SU-DHL-6 (cell line): ENCODE results near the gene AHSP.
"Not testable (repeated sequence)": the region's sequence is repeated elsewhere in the genome, so short reads cannot be mapped to it uniquely, and the experiment has no call there.

ENCODE experiments used
- H2AFZ ChIP-seq: fragments of 200-600 bp; sonication (generic); 2 replicates; pipeline ENCODE4 v1.6.1; 2014; ENCODE audit warnings: low read depth, mild to moderate bottlenecking, moderate library complexity, mixed read lengths, antibody characterized with exemption, low read length; ENCODE audit not compliant: severe bottlenecking
- H3F3A ChIP-seq: fragments of 200-600 bp; shearing (Covaris generic); 2 replicates; pipeline ENCODE4 v1.6.0; 2016; ENCODE audit warnings: antibody characterized with exemption, mild to moderate bottlenecking; ENCODE audit not compliant: insufficient read depth
- H3K27ac ChIP-seq: fragments of 200-600 bp; sonication (generic); 2 replicates; pipeline ENCODE4 v1.5.1; 2016; ENCODE audit warnings: low read depth, mild to moderate bottlenecking, low read length, moderate library complexity, mixed read lengths
- H3K27me3 ChIP-seq: fragments of 200-600 bp; sonication (generic), shearing (Covaris generic); 2 replicates; pipeline ENCODE4 v1.6.0; 2014; ENCODE audit warnings: mild to moderate bottlenecking, low read length
- H3K36me3 ChIP-seq: fragments of 200-600 bp; sonication (generic); 2 replicates; pipeline ENCODE4 v1.6.1; 2014; ENCODE audit warnings: mild to moderate bottlenecking, low read length, mixed read lengths
- H3K4me2 ChIP-seq: fragments of 300-600, 200-600 bp; shearing (Covaris generic), sonication (generic); 2 replicates; pipeline ENCODE4 v1.6.0; 2014; ENCODE audit warnings: low read length, low read depth, mild to moderate bottlenecking; ENCODE audit not compliant: poor library complexity, severe bottlenecking
- H3K4me3 ChIP-seq: fragments of 200-600 bp; sonication (generic); 2 replicates; pipeline ENCODE4 v1.5.1; 2014; ENCODE audit warnings: antibody characterized with exemption, low read length, mild to moderate bottlenecking, mixed read lengths; ENCODE audit not compliant: insufficient read depth, poor library complexity, severe bottlenecking
- H3K79me2 ChIP-seq: fragments of 200-600 bp; sonication (generic); 2 replicates; pipeline ENCODE4 v1.6.1; 2014; ENCODE audit warnings: mild to moderate bottlenecking, low read length, moderate library complexity; ENCODE audit not compliant: insufficient read depth
- H3K9ac ChIP-seq: fragments of 200-600 bp; sonication (generic); 2 replicates; pipeline ENCODE4 v1.7.0; 2014; ENCODE audit warnings: mild to moderate bottlenecking, low read length
- H3K9me2 ChIP-seq: fragments of 200-600 bp; sonication (generic); replicated peaks from 2 replicates; pipeline ENCODE4 v1.6.1; 2014; ENCODE audit warnings: low read length; ENCODE audit not compliant: insufficient read depth
- H3K9me3 ChIP-seq: fragments of 200-600 bp; sonication (generic); 2 replicates; pipeline ENCODE4 v1.6.1; 2014; ENCODE audit warnings: low read length, mixed read lengths; ENCODE audit not compliant: insufficient read depth
- H4K20me1 ChIP-seq: fragments of 200-600 bp; sonication (generic); 2 replicates; pipeline ENCODE4 v1.6.1; 2014; ENCODE audit warnings: low read depth, mild to moderate bottlenecking, antibody characterized with exemption, low read length, moderate library complexity, mixed read lengths
- EZH2phosphoT487 ChIP-seq: fragments of 200-600 bp; sonication (generic), shearing (Covaris generic); conservative IDR thresholded peaks from 2 replicates; pipeline ENCODE4 v1.6.1; 2018; ENCODE audit warnings: mild to moderate bottlenecking, antibody characterized with exemption, low read length, moderate library complexity, mixed read lengths
- TF ChIP-seq, protein P1 (sequence below): fragments of 200-600 bp; sonication (generic); IDR thresholded peaks from one replicate; pipeline ENCODE4 v1.5.1; 2017; ENCODE audit warnings: antibody characterized with exemption, mild to moderate bottlenecking, low read length, moderate library complexity; ENCODE audit not compliant: insufficient read depth, poor library complexity, severe bottlenecking

The AHSP gene

DNA sequence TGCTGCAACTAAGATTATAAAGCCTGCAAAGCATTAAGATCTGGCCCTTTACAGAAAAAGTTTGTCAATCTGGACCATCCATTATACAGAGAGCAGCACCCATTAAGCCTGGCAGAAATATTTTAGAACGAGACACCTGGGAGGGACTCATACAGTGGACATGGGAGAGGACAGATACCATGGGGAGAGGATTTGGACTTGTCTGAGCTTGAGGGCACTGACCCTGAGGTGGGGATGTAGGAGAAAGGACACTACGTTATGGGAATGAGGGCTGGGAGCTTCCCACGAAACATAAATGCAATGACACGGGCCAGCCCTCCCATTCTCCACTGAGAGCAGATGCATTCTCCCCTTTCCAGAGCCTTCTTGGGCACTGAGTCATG, 25.7 kb upstream of the AHSP start:
- Histone ChIP-seq H3K27ac (no peak overlapping the region), H3K4me3 (no peak overlapping the region), H3K9ac (no peak overlapping the region), H3K9me3 (no peaks in the 10 kb centered on the region), H2AFZ (no peak overlapping the region), H3K79me2 (0 out of 2 replicates have a peak, but pooled peaks cover under 1% of the 10 kb centered on the region), H3F3A (no peaks in the 10 kb centered on the region), H3K36me3 (no peaks in the 10 kb centered on the region), H3K9me2 (no peaks in the 10 kb centered on the region), H3K4me2 (no peak overlapping the region), H4K20me1 (no peaks in the 10 kb centered on the region), H3K27me3 (no peaks in the 10 kb centered on the region)
- TF ChIP-seq EZH2phosphoT487, result no peak
- TF ChIP-seq, protein P1, sequence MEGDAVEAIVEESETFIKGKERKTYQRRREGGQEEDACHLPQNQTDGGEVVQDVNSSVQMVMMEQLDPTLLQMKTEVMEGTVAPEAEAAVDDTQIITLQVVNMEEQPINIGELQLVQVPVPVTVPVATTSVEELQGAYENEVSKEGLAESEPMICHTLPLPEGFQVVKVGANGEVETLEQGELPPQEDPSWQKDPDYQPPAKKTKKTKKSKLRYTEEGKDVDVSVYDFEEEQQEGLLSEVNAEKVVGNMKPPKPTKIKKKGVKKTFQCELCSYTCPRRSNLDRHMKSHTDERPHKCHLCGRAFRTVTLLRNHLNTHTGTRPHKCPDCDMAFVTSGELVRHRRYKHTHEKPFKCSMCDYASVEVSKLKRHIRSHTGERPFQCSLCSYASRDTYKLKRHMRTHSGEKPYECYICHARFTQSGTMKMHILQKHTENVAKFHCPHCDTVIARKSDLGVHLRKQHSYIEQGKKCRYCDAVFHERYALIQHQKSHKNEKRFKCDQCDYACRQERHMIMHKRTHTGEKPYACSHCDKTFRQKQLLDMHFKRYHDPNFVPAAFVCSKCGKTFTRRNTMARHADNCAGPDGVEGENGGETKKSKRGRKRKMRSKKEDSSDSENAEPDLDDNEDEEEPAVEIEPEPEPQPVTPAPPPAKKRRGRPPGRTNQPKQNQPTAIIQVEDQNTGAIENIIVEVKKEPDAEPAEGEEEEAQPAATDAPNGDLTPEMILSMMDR, result no peak

DNA sequence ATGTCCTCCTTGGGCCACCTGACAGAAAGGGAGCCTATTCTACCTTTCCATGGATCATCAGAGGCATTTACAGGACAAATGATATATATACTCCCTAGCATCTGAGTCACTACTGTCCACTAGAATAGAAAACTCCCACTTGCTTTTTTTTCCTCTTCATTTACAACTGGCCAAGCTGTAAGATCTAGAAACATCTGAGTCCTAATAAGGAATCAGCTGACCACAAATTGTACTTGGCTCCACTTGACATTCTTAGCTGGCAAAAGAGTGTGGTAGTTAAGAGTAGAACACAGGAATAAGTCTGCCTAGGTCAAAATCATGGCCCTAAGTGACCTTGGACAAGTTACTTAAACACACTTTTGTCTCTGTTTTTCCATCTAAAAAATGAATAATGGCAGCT, 24.7 kb upstream of the AHSP start:
- no peak for TF ChIP-seq EZH2phosphoT487
- TF ChIP-seq, protein P1, result no peak
- no peak overlapping the region for H3K9ac ChIP-seq
- no peaks in the 10 kb centered on the region for H3K27me3 ChIP-seq
- no peaks in the 10 kb centered on the region for H3F3A ChIP-seq
- H4K20me1 ChIP-seq, result no peaks in the 10 kb centered on the region
- H3K4me2 ChIP-seq, result no peak overlapping the region
- H3K9me3 ChIP-seq, result no peaks in the 10 kb centered on the region
- no peak overlapping the region for H3K4me3 ChIP-seq
- no peaks in the 10 kb centered on the region for H3K9me2 ChIP-seq
- H3K36me3 ChIP-seq, result no peaks in the 10 kb centered on the region
- peaks cover 10% of the 10 kb centered on the region; the same call in 1 of the 2 replicates for H3K79me2 ChIP-seq
- no peak overlapping the region for H3K27ac ChIP-seq
- no peak overlapping the region for H2AFZ ChIP-seq

DNA sequence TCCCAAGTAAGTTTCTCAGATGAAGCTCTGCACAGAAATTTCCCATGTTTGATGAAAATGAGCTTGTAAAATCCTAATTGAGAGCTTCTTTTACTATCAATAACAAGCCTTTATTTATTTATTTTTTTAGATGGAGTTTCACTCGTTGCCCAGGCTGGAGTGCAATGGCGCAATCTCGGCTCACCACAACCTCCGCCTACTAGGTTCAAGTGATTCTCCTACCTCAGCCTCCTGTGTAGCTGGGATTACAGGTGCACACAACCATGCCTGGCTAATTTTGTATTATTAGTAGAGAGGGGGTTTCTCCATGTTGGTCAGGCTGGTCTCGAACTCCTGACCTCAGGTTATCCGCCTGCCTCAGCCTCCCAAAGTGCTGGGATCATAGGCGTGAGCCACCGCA, 24.1 kb upstream of the AHSP start:
- not testable (repeated sequence) for H3K27me3 ChIP-seq, H3F3A ChIP-seq, H3K36me3 ChIP-seq, H3K4me2 ChIP-seq, H3K27ac ChIP-seq, H3K9ac ChIP-seq, H4K20me1 ChIP-seq, H3K4me3 ChIP-seq, H3K9me3 ChIP-seq, H3K9me2 ChIP-seq, H2AFZ ChIP-seq
- peaks cover 11% of the 10 kb centered on the region; the same call in 1 of the 2 replicates for H3K79me2 ChIP-seq

DNA sequence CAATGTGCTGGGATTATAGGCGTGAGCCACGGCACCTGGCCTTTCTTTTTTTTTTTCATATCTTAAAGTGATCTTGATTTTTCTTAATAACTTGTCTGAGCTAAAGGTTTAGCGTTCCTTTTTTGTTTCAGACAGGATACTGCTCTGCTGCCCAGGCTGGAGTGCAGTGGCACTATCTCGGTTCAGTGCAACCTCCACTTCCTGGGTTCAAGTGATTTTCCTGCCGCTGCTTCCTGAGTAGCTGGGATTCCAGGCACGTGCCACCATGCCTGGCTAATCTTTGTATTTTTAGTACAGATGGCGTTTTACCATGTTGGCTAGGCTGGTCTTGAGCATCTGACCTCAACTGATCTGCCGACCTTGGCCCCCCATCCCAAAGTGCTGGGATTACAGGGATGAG, 23.5 kb upstream of the AHSP start:
- H3K4me2 ChIP-seq, result no peak overlapping the region
- no peak overlapping the region for H2AFZ ChIP-seq
- H3K4me3 ChIP-seq, result no peak overlapping the region
- peaks cover 11% of the 10 kb centered on the region; the same call in 1 of the 2 replicates for H3K79me2 ChIP-seq
- H3K9me2 ChIP-seq, result no peaks in the 10 kb centered on the region
- no peaks in the 10 kb centered on the region for H3K36me3 ChIP-seq
- H4K20me1 ChIP-seq, result no peaks in the 10 kb centered on the region
- no peaks in the 10 kb centered on the region for H3K27me3 ChIP-seq
- TF ChIP-seq, protein P1, result no peak
- no peak for TF ChIP-seq EZH2phosphoT487
- H3K27ac ChIP-seq, result no peak overlapping the region
- H3F3A ChIP-seq, result no peaks in the 10 kb centered on the region
- H3K9me3 ChIP-seq, result no peaks in the 10 kb centered on the region
- no peak overlapping the region for H3K9ac ChIP-seq
